G401.6 (cell line): ENCODE results near the gene CD14.
"Not testable (repeated sequence)": the region's sequence is repeated elsewhere in the genome, so short reads cannot be mapped to it uniquely, and the experiment has no call there.

ENCODE experiments used
- FAIRE-seq: peaks from 2 replicates; lab custom pipeline; 2012; peaks lifted over from hg19 to GRCh38; lab: Jason Lieb, UNC

The CD14 gene

DNA sequence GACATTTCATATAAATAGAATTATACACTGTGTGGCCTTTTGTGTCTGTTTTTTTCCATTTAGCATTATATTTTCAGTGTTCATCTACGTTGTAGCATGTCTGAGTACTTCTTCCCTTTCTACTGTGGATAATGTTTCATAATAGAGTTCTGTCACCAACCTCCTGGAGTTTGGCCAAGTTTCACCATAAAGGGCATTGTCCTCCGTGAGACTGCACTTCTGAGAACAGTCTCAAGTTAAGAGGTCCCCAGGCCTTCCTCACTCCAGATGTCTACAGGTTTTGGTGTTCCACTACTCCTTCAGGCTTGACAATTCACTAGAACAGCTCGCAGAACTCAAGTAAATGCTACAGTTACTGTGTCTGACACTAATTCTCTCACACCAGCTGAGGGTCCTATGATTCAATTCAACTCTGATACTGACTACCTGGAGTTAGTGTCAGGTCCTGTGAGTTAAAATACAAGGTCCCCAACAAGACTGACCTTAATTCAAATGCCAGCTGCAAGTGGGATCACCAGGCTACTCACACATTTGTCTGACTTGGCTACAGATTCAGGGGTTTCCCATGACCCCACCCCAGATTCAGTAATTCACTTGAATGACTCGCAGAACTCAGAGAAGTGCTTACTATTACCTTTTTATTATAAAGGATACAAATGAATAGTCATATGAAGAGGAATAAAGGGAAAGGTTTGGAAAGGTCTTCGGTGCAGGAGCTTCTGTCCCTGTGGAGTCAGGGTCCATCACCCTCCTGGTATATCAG, 37.3 kb downstream of the CD14 start:
- no peak for FAIRE-seq

DNA sequence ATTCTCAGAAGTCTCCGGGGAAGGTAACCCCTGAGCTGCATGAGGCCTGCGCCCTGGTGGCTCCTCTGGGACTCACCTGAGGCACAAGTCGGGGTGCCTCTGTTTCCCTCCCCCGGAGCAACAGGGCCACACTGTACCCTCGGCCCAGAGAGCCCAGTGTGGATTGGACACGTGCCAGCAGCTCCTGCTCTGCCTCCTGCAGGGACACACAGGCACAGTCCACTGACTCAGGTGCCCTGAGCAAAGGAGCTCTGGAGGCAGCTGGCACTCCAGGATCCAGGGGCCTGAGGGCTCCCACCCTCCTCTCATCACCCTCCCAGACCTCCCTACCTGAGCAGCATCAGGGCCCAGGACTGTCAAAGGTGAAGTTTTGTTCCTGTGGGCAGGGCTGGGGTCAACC, 38.8 kb downstream of the CD14 start:
- FAIRE-seq, result no peak

DNA sequence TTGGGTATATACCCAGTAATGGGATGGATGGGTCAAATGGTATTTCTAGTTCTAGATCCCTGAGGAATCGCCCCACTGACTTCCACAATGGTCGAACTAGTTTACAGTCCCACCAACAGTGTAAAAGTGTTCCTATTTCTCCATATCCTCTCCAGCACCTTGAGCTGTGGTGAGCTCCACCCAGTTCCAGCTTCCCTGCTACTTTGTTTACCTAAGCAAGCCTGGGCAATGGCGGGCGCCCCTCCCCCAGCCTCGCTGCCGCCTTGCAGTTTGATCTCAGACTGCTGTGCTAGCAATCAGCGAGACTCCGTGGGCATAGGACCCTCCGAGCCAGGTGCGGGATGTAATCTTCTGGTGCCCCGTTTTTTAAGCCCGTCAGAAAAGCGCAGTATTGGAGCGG, 39.9 kb downstream of the CD14 start:
- FAIRE-seq, result not testable (repeated sequence)

DNA sequence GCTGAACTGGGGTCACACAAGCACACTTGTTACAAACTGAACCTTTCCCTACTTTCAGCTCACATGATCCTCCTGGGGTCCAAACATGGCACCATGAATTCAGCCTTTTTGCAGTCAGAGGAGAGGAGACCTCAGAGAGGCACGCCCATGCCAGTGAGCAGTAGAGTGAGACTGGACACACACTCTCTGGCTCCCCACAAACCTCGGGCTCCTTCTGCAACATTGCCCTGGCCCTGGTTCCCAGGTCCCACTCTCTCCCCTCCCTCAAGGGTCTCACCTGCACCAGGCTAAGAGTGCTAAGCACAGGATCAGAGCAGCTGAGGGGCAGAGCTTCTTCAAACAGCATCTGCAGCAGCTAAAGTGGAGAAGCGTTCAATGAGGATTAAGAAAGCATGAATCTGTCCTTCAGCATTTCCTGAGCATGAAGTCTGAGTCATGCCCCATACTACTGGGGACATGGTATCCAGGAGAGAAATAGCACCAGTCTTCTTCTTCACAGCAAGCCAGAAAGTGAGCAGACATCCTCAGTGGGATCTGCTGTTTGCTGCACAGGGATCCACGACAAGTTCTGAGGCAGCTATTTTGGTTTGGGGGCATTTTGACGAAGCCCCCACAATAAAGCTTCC, 41.1 kb downstream of the CD14 start:
- FAIRE-seq, result no peak

DNA sequence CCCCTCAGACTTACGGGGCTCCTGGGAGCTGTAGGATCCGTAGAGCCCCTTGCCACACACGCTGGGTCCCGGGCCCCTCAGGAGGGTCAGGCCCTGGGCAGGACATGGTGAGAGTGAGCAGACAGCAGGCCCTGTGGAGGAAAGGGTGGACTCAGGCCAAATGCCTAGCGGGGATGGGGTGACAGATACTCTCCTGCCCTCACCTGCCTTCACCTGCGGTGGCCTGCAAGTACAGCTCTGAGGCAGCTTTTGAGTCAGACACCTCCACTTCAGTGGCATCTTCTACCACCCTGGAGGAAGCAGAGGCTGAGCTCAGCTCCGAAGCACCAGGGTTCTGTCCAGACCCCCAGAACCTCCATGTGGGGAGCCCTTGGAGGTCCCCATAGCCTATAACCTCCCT, 42.1 kb downstream of the CD14 start:
- no peak for FAIRE-seq

DNA sequence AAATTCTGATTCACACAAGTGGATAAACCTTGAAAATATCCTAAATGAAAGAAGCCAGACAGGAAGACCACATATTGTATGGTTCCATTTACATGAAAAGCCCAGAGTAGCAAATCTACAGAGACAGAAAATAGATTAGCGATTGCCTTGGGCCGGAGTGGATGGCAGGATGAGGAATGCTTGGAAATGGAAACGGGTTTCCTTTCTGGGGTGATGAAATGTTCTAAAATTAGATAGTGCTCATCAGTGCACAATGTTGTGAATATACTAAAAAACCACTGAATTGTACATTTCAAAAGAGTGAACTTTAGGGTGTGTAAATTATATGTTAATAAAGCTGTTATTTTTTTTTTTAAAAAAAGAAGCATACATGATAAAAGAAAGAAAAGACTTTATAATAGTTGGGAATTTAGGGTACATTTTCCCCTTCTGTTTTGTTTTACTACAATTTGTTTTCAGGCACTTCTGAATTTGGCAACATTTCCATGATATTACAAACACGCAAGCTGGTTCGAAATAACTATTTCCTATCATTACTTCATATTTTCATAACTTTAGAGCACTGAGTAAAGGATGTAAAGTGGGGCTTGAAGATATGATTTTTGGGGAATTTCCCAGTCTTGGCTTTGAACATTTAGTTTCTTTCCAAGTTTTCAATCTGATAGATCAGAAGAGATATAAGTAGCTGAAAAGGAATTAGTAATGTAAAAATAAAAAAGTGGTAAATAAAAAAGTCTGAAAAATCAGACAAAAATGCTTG, 44.5 kb downstream of the CD14 start:
- no peak for FAIRE-seq

DNA sequence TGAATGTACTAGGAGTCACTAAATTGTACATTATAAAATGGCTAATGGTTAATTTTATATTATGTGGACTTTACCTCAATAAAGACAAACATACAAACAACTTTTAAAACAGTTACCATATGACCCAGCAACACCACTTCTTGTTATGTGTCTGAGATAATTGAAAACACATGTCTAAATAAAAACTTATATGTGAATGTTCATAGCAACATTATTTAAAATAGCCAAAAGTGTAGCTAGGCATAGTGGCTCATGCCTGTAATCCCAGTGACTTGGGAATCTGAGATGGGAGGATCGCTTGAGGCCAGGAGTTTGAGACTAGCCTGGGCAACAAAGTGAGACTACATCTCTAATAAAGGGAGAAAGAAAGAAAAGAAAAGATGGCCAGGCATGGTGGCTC, 45.5 kb downstream of the CD14 start:
- FAIRE-seq, result no peak
